Measurements from ENCODE around the gene GAP43. TPM values are rescaled to one million over a fixed set of nuclear protein-coding genes. Genes with fewer than 3 reads are reported as not detected.

Gene GAP43
- total RNA-seq, 1 donor from 2014 or later = 46.5 TPM

DNA sequence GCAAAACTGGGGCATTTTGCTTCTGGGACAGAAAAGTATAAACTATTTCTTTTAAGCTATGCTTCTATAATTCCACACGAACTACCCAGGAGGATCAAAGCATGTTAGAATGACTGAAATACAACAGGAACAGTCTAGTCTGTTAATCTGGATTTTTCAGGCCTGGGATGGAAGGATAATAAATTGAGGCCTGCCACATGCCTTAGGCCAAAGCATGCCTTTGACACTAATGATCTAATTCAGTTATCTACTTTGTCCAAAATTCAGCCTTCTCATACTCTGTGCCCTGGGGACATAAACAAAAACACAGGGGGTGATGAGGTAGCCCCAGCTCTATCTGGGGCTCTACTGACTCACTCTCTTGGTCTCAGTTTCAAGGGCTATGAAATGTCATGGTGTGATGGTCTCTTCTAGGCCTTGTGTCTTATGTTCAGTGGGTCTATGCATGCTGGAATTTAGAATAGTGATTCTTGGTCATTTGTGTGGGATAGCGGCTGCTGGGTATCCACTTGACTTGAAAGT is 32.5 kb downstream of the GAP43 start:
- Mint-ChIP-seq H3K27ac (no peak overlapping the region), H3K36me3 (no peaks in the 10 kb centered on the region), H3K9me3 (no peaks in the 10 kb centered on the region), H3K4me1 (ENCODE audit: unreplicated experiment) (peaks cover 44% of the 10 kb centered on the region), H3K27me3 (no peaks in the 10 kb centered on the region), H3K4me3 (no peak overlapping the region)
- DNase-seq (ENCODE audit: extremely low spot score, unreplicated experiment) = no peak
- TF ChIP-seq, protein P1, sequence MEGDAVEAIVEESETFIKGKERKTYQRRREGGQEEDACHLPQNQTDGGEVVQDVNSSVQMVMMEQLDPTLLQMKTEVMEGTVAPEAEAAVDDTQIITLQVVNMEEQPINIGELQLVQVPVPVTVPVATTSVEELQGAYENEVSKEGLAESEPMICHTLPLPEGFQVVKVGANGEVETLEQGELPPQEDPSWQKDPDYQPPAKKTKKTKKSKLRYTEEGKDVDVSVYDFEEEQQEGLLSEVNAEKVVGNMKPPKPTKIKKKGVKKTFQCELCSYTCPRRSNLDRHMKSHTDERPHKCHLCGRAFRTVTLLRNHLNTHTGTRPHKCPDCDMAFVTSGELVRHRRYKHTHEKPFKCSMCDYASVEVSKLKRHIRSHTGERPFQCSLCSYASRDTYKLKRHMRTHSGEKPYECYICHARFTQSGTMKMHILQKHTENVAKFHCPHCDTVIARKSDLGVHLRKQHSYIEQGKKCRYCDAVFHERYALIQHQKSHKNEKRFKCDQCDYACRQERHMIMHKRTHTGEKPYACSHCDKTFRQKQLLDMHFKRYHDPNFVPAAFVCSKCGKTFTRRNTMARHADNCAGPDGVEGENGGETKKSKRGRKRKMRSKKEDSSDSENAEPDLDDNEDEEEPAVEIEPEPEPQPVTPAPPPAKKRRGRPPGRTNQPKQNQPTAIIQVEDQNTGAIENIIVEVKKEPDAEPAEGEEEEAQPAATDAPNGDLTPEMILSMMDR (conservative IDR thresholded peaks at IDR 0.05) = no peak

DNA sequence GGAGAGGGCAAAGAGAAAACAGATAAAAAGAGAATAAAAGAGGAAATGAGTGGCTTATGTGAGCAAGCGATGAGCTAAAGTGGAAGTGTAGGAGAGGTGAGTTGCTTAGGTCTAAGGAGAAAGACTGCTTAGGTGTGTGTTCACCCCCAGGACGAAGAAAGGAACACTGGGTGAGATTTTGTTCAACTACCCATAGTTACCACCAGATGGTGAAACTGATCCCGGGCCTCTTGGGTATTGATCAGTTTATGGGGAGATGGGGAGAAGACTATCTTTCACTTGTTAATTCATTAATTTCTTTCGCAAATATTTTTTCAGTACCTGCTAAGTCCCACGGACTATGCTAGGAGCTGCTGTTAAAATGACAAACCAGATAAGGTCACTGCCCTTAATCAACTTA is 33.9 kb downstream of the GAP43 start:
- H3K4me3 Mint-ChIP-seq = peak overlapping the region; percentile 6

DNA sequence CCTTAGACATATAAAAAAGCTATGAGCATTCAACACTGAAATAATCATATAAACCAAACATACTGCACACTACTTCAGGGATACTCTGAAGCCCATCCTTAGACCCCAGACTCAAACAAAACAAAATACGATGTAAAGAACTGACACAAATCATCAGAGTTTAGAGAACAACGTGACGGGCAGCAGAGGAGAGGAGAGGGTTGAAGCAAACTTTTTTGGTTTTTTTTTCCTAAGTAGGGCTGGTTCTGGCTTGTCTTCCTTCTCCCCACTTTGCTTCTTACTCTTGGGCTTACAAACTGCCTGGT is 34.7 kb downstream of the GAP43 start:
- Mint-ChIP-seq H3K27ac (peak overlapping the region; percentile 98), H3K36me3 (no peaks in the 10 kb centered on the region), H3K4me3 (peak overlapping the region; percentile 93), H3K4me1 (ENCODE audit: unreplicated experiment) (peaks cover 42% of the 10 kb centered on the region), H3K27me3 (no peaks in the 10 kb centered on the region), H3K9me3 (no peaks in the 10 kb centered on the region)
- no peak for DNase-seq (ENCODE audit: extremely low spot score, unreplicated experiment)
- TF ChIP-seq, protein P1 (conservative IDR thresholded peaks at IDR 0.05) = no peak

More for the DNA sequence above, 33.9 kb downstream of the GAP43 start:
- no peak for DNase-seq (ENCODE audit: extremely low spot score, unreplicated experiment)
- Mint-ChIP-seq H3K9me3 (no peaks in the 10 kb centered on the region), H3K27ac (peak overlapping the region; percentile 2), H3K27me3 (no peaks in the 10 kb centered on the region), H3K36me3 (no peaks in the 10 kb centered on the region), H3K4me1 (ENCODE audit: unreplicated experiment) (peaks cover 42% of the 10 kb centered on the region)
- TF ChIP-seq, protein P1 (conservative IDR thresholded peaks at IDR 0.05) = no peak

- H3K36me3 Mint-ChIP-seq = no peaks in the 10 kb centered on the region
Observed at GRCh38 chr3:115658337-115659181, 35.2 kb downstream of the GAP43 start.

GRCh38 chr3:115659253-115660220 is 36.2 kb downstream of the GAP43 start:
- peak overlapping the region; percentile 93 for H3K4me3 Mint-ChIP-seq
- no peaks in the 10 kb centered on the region for H3K9me3 Mint-ChIP-seq
- peaks cover 42% of the 10 kb centered on the region for H3K4me1 Mint-ChIP-seq (ENCODE audit: unreplicated experiment)
- no peak for DNase-seq (ENCODE audit: extremely low spot score, unreplicated experiment)
- H3K27me3 Mint-ChIP-seq = no peaks in the 10 kb centered on the region
- H3K27ac Mint-ChIP-seq = peak overlapping the region; percentile 98
- TF ChIP-seq, protein P1 (conservative IDR thresholded peaks at IDR 0.05) = no peak
- no peaks in the 10 kb centered on the region for H3K36me3 Mint-ChIP-seq

More at GRCh38 chr3:115658337-115659181, 35.2 kb downstream of the GAP43 start:
- peaks cover 42% of the 10 kb centered on the region for H3K4me1 Mint-ChIP-seq (ENCODE audit: unreplicated experiment)
- peak overlapping the region; percentile 93 for H3K4me3 Mint-ChIP-seq
- TF ChIP-seq, protein P1 (conservative IDR thresholded peaks at IDR 0.05) = no peak
- H3K9me3 Mint-ChIP-seq = no peaks in the 10 kb centered on the region
- peak overlapping the region; percentile 98 for H3K27ac Mint-ChIP-seq
- no peaks in the 10 kb centered on the region for H3K27me3 Mint-ChIP-seq
- DNase-seq (ENCODE audit: extremely low spot score, unreplicated experiment) = peak; percentile 84
